IMR-90 (cell line): Measurements from ENCODE around the gene PCED1B. TPM values are rescaled to one million over a fixed set of nuclear protein-coding genes. Genes with fewer than 3 reads are reported as not detected.
A peak's percentile ranks its signal among the peaks of the same experiment; 100 is the strongest.

Experiments used
- ATAC-seq: fragments of 200-7000 bp; cut with Tn5 transposase; 2 replicates; pipeline ENCODE4 v1.9.1; 2020; ENCODE audit warnings: low read depth, mild to moderate bottlenecking, moderate library complexity
- BruUV-seq: library from RNA; stranded (reverse); fragments of 400-500 nt; replicated peaks from 2 replicates; lab custom pipeline; 2021; lab: Mats Ljungman, UMichigan
- CTCF ChIA-PET: fragments of 300-600 bp; formaldehyde crosslinking; extraction: SDS; loops from one replicate; lab custom pipeline; 2021; ENCODE audit warnings: antibody characterized with exemption; lab: Yijun Ruan, JAX
- POLR2A ChIA-PET: fragments of 300-600 bp; sonication (Branson Sonifier 250); formaldehyde crosslinking; loops from one replicate; lab custom pipeline; 2022; ENCODE audit warnings: antibody characterized with exemption; ENCODE audit not compliant: unreplicated experiment; lab: Charles Lee
- DNase-seq: peaks from one replicate; pipeline ENCODE4 v3.0.0; 2013
- H2AFZ ChIP-seq: replicated peaks from 2 replicates; pipeline ENCODE3; 2013; ENCODE audit warnings: low read length, mild to moderate bottlenecking; ENCODE audit not compliant: poor library complexity
- H2AK5ac ChIP-seq: 2 replicates; pipeline ENCODE4 v1.6.1; 2013; ENCODE audit warnings: low read depth, low read length, inconsistent platforms
- H2AK9ac ChIP-seq: replicated peaks from 2 replicates; pipeline ENCODE3; 2013; ENCODE audit warnings: mild to moderate bottlenecking, low read depth, low read length, moderate library complexity; ENCODE audit not compliant: poor library complexity
- H2BK120ac ChIP-seq: 2 replicates; pipeline ENCODE4 v1.6.1; 2013; ENCODE audit warnings: low read depth, low read length, inconsistent platforms
- H2BK15ac ChIP-seq: 3 replicates; pipeline ENCODE4 v1.6.1; 2013; ENCODE audit warnings: low read depth, low read length, inconsistent platforms
- H2BK20ac ChIP-seq: 2 replicates; pipeline ENCODE4 v1.6.1; 2013; ENCODE audit warnings: low read depth, mild to moderate bottlenecking, inconsistent platforms, low read length, moderate library complexity
- H2BK5ac ChIP-seq: 2 replicates; pipeline ENCODE4 v1.6.1; 2013; ENCODE audit warnings: mild to moderate bottlenecking, low read depth, low read length, inconsistent platforms; ENCODE audit not compliant: poor library complexity, severe bottlenecking
- H3K14ac ChIP-seq: replicated peaks from 2 replicates; pipeline ENCODE4 v1.6.1; 2013; ENCODE audit warnings: low read depth, low read length, inconsistent platforms
- H3K18ac ChIP-seq: 2 replicates; pipeline ENCODE4 v1.6.1; 2013; ENCODE audit warnings: low read depth, low read length, control low read depth
- H3K23ac ChIP-seq: 2 replicates; pipeline ENCODE4 v1.6.1; 2013; ENCODE audit warnings: low read depth, low read length, inconsistent platforms
- H3K27ac ChIP-seq: 2 replicates; pipeline ENCODE4 v1.5.1; 2013; ENCODE audit warnings: mild to moderate bottlenecking, control low read depth, low read length; ENCODE audit not compliant: insufficient read depth
- H3K27me3 ChIP-seq: 2 replicates; pipeline ENCODE4 v1.6.1; 2013; ENCODE audit warnings: low read length; ENCODE audit not compliant: control insufficient read depth, insufficient read depth
- H3K36me3 ChIP-seq: 2 replicates; pipeline ENCODE4 v1.6.1; 2013; ENCODE audit warnings: low read length, mixed read lengths; ENCODE audit not compliant: control insufficient read depth, insufficient read depth
- H3K4ac ChIP-seq: 2 replicates; pipeline ENCODE4 v1.6.1; 2013; ENCODE audit warnings: low read depth, low read length, inconsistent platforms
- H3K4me1 ChIP-seq: 2 replicates; pipeline ENCODE4 v1.6.1; 2013; ENCODE audit warnings: low read length, mixed read lengths; ENCODE audit not compliant: control insufficient read depth, insufficient read depth
- H3K4me2 ChIP-seq: 2 replicates; pipeline ENCODE4 v1.6.1; 2013; ENCODE audit warnings: low read depth, mild to moderate bottlenecking, control low read depth, low read length, moderate library complexity
- H3K4me3 ChIP-seq: 2 replicates; pipeline ENCODE4 v1.5.1; 2013; ENCODE audit warnings: low read depth, mild to moderate bottlenecking, control low read depth, low read length, moderate library complexity; ENCODE audit not compliant: insufficient read depth
- H3K56ac ChIP-seq: 2 replicates; pipeline ENCODE4 v1.6.1; 2013; ENCODE audit warnings: low read length, inconsistent platforms; ENCODE audit not compliant: insufficient read depth; ENCODE audit errors: extremely low read depth
- H3K79me1 ChIP-seq, 2 experiments: 2 replicates each; pipeline ENCODE4 v1.6.1; 2013; ENCODE audit warnings: low read length in 2 of 2, inconsistent platforms in 1 of 2, low read depth in 1 of 2
- H3K9ac ChIP-seq: 2 replicates; pipeline ENCODE4 v1.6.1; 2013; ENCODE audit warnings: low read depth, low read length, control low read depth
- H3K9me1 ChIP-seq: 2 replicates; pipeline ENCODE4 v1.6.1; 2013; ENCODE audit warnings: low read length, inconsistent platforms; ENCODE audit not compliant: insufficient read depth
- H3K9me3 ChIP-seq: 2 replicates; pipeline ENCODE4 v1.6.1; 2013; ENCODE audit warnings: low read length; ENCODE audit not compliant: control insufficient read depth, insufficient read depth
- H4K20me1 ChIP-seq: 2 replicates; pipeline ENCODE4 v1.6.1; 2013; ENCODE audit warnings: low read length, inconsistent platforms; ENCODE audit not compliant: insufficient read depth
- H4K5ac ChIP-seq: 2 replicates; pipeline ENCODE4 v1.6.1; 2013; ENCODE audit warnings: mild to moderate bottlenecking, low read depth, low read length, control low read depth
- H4K8ac ChIP-seq, 2 experiments: 2 replicates each; pipeline ENCODE4 v1.6.1; 2013; ENCODE audit warnings: low read depth in 2 of 2, low read length in 2 of 2, control low read depth in 1 of 2, inconsistent platforms in 1 of 2
- H4K91ac ChIP-seq: 2 replicates; pipeline ENCODE4 v1.6.1; 2013; ENCODE audit warnings: low read depth, low read length, inconsistent platforms; ENCODE audit not compliant: insufficient read depth
- BHLHE40 ChIP-seq: fragments of 150-350 bp; IDR thresholded peaks from 2 replicates; pipeline ENCODE4 v1.6.1; 2016; ENCODE audit warnings: mild to moderate bottlenecking, low read depth, low read length
- CEBPB ChIP-seq: IDR thresholded peaks from 2 replicates; pipeline ENCODE4 v1.6.1; 2012; ENCODE audit warnings: low read depth, low read length, improper control_type of control experiment
- CHD1 ChIP-seq: IDR thresholded peaks from 2 replicates; pipeline ENCODE4 v1.6.1; 2012; ENCODE audit warnings: low read depth, low read length, improper control_type of control experiment
- CTCF ChIP-seq: conservative IDR thresholded peaks from 2 replicates; pipeline ENCODE4 v1.5.1; 2012; ENCODE audit warnings: mild to moderate bottlenecking, low read depth, low read length, improper control_type of control experiment
- FOS ChIP-seq: fragments of 150-350 bp; IDR thresholded peaks from 2 replicates; pipeline ENCODE4 v1.6.1; 2016; ENCODE audit warnings: low read depth, low read length
- MAZ ChIP-seq: IDR thresholded peaks from 2 replicates; pipeline ENCODE4 v1.6.1; 2012; ENCODE audit warnings: low read depth, mild to moderate bottlenecking, low read length, improper control_type of control experiment, moderate library complexity, borderline replicate concordance
- MXI1 ChIP-seq: IDR thresholded peaks from 2 replicates; pipeline ENCODE4 v1.6.1; 2012; ENCODE audit warnings: low read depth, mild to moderate bottlenecking, low read length, moderate library complexity, borderline replicate concordance
- NFE2L2 ChIP-seq: fragments of 150-350 bp; IDR thresholded peaks from 2 replicates; pipeline ENCODE4 v1.6.1; 2016; ENCODE audit warnings: low read depth, mild to moderate bottlenecking, low read length
- POLR2A ChIP-seq: IDR thresholded peaks from 2 replicates; pipeline ENCODE4 v1.6.1; 2012; ENCODE audit warnings: mild to moderate bottlenecking, low read depth, low read length
- RAD21 ChIP-seq: IDR thresholded peaks from 2 replicates; pipeline ENCODE4 v1.6.1; 2012; ENCODE audit warnings: low read length, improper control_type of control experiment
- RCOR1 ChIP-seq: IDR thresholded peaks from 2 replicates; pipeline ENCODE4 v1.6.1; 2012; ENCODE audit warnings: mild to moderate bottlenecking, low read length, improper control_type of control experiment; ENCODE audit not compliant: insufficient replicate concordance
- RFX5 ChIP-seq: IDR thresholded peaks from 2 replicates; pipeline ENCODE4 v1.8.0; 2012; ENCODE audit warnings: low read depth, mild to moderate bottlenecking, low read length, moderate library complexity
- SMC3 ChIP-seq: fragments of 150-350 bp; IDR thresholded peaks from 2 replicates; pipeline ENCODE4 v1.6.1; 2016; ENCODE audit warnings: low read depth, mild to moderate bottlenecking, antibody characterized with exemption, low read length, moderate library complexity
- USF2 ChIP-seq: fragments of 150-350 bp; IDR thresholded peaks from 2 replicates; pipeline ENCODE4 v1.6.1; 2017; ENCODE audit warnings: mild to moderate bottlenecking, antibody characterized with exemption, low read length, low read depth
- whole genome bisulfite sequencing, 2 experiments: methylation state at CpG; one replicate each; pipeline versions ENCODE4 v1.1.5 to v1.1.7; 2013; ENCODE audit warnings: missing lambda C conversion rate in 2 of 2; ENCODE audit not compliant: insufficient read length in 1 of 2; ENCODE audit errors: extremely low coverage in 2 of 2; 5-methylcytosine and 5-hydroxymethylcytosine counted together
- dilution Hi-C: fragments of 300-500 bp; cut with HindIII; formaldehyde crosslinking; loops from one replicate; pipeline ENCODE4 v1.14.3; 2018; ENCODE audit warnings: low sequenced_read_pairs; ENCODE audit not compliant: unreplicated experiment
- in situ Hi-C: fragments of 300-500 bp; cut with MboI; formaldehyde crosslinking; loops from 3 replicates; pipeline ENCODE4 v1.14.3; 2019; ENCODE audit warnings: low sequenced_read_pairs, inconsistent platforms, mixed read lengths
- intact Hi-C: fragments of 100-400 bp; cut with micrococcal nuclease; formaldehyde crosslinking; loops from 2 replicates; pipeline ENCODE4 v1.10.0; 2022
- polyA plus RNA-seq, 3 experiments: library from polyadenylated mRNA; depleted of rRNA; stranded (reverse); fragments of >200 nt; gene quantifications; 2 replicates each; pipeline ENCODE4 v1.2.3, GENCODE V29; 2012; ENCODE audit warnings: low replicate concordance in 1 of 3
- total RNA-seq: library from RNA; depleted of rRNA; stranded (reverse); fragments of >200 nt; gene quantifications from 2 replicates; pipeline ENCODE4 v1.2.3, GENCODE V29; 2012

The PCED1B gene
- total and polyA plus RNA-seq, 2 of the 4 experiments (the other 2 are of a cell fraction): 0.36 to 2.6 TPM

GRCh38 chr12:47078733-47079467, 521 bp upstream of the PCED1B start:
- no peaks in the 10 kb centered on the region for H3K36me3 ChIP-seq
- BruUV-seq: no TSS peak
- CTCF ChIA-PET: interaction anchor here (1.2 to 2.1 kb wide), 4 partner anchors 8 to 319 kb away, joined by 3 to 8 read pairs (median 5); no protein-coding TSS in a partner anchor
- in situ Hi-C loops: loop anchor here (10.0 kb wide), 1 partner anchor 316 kb away; no protein-coding TSS in a partner anchor
- dilution Hi-C loops: no loop called here
- peak overlapping the region; percentile 41; the same call in 1 of the 2 replicates for H3K27ac ChIP-seq
- POLR2A ChIA-PET: interaction anchor here (1.3 kb wide), 1 partner anchor 16 kb away, joined by 4 read pairs; no protein-coding TSS in a partner anchor
- no peaks in the 10 kb centered on the region for H3K27me3 ChIP-seq
- peak; percentile 37 for DNase-seq
- intact Hi-C loops: loop anchor here (1.0 to 5.0 kb wide), 2 partner anchors 47 to 224 kb away; no protein-coding TSS in a partner anchor
- peak overlapping the region; percentile 97 for H3K14ac ChIP-seq
- H4K20me1 ChIP-seq: no peaks in the 10 kb centered on the region
- H2BK120ac ChIP-seq: peak overlapping the region; percentile 92
- H3K9me1 ChIP-seq: peaks cover 10% of the 10 kb centered on the region
- peak overlapping the region; percentile 74; the same call in 1 of the 2 replicates for H4K5ac ChIP-seq
- peak overlapping the region; percentile 86 for H2BK5ac ChIP-seq
- H3K4me3 ChIP-seq: peak overlapping the region; percentile 91
- H2AFZ ChIP-seq: peak overlapping the region; percentile 94
- peak overlapping the region; percentile 98 for H3K56ac ChIP-seq
- peak overlapping the region; percentile 93 for H3K23ac ChIP-seq
- H3K18ac ChIP-seq: peak overlapping the region; percentile 77; the same call in 1 of the 2 replicates
- H4K8ac ChIP-seq: peak overlapping the region; percentile 52 to 80; a peak in 3 of 4 replicates
- peak overlapping the region; percentile 47; the same call in 1 of the 2 replicates for H2AK5ac ChIP-seq
- H3K4me1 ChIP-seq: peaks cover 17% of the 10 kb centered on the region
- ATAC-seq: no peak; the same call in 1 of the 2 replicates
- peak overlapping the region; percentile 66 for H2AK9ac ChIP-seq
- peak overlapping the region; percentile 97; the same call in 2 of the 3 replicates for H2BK15ac ChIP-seq
- H3K9ac ChIP-seq: peak overlapping the region; percentile 85
- no peaks in the 10 kb centered on the region for H3K9me3 ChIP-seq
- H2BK20ac ChIP-seq: peak overlapping the region; percentile 78
- H4K91ac ChIP-seq: peak overlapping the region; percentile 83
- peak overlapping the region; percentile 95 for H3K4me2 ChIP-seq
- 13% methylated on average over 7 of the region's 17 CpGs; no CpG with 5 or more reads in 1 of the 2 experiments for WGBS, 2 experiments
- H3K79me1 ChIP-seq: peaks cover 10 to 59% of the 10 kb centered on the region in 2 experiments; a peak in 2 of 4 replicates
- TF ChIP-seq BHLHE40: no peak
- no peak for TF ChIP-seq USF2
- TF ChIP-seq CTCF: no peak
- peak; percentile 64 for TF ChIP-seq CEBPB
- no peak for TF ChIP-seq NFE2L2
- no peak for TF ChIP-seq CHD1
- peak; percentile 7; the same call in 1 of the 2 replicates for TF ChIP-seq POLR2A
- no peak for TF ChIP-seq RCOR1
- no peak for TF ChIP-seq MAZ
- no peak for TF ChIP-seq MXI1
- TF ChIP-seq RFX5: no peak
- TF ChIP-seq FOS: no peak
- no peak for TF ChIP-seq SMC3
- TF ChIP-seq RAD21: no peak
- peak overlapping the region; percentile 83 for H3K4ac ChIP-seq
